ENCODE data around the gene NCOA3.

DNA sequence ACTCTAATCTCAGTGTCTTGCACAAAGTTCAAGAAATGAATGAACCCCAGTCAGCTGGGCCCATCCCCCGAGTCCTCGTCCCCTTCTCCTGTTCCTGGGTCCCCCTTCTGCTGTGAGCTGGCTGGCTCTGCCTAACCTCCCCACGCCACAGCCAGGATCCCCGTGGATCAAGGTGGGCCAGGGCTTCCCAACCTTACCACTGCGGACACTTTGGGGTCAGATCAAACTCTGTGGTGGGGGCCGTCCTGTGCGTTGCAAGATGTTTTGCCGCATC lies 167.4 kb downstream of the NCOA3 start:
- TF ChIP-seq, protein P1, sequence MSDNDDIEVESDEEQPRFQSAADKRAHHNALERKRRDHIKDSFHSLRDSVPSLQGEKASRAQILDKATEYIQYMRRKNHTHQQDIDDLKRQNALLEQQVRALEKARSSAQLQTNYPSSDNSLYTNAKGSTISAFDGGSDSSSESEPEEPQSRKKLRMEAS (IDR thresholded peaks at IDR 0.05; ENCODE audit: low read depth), result no peak
- TF ChIP-seq, protein P2, sequence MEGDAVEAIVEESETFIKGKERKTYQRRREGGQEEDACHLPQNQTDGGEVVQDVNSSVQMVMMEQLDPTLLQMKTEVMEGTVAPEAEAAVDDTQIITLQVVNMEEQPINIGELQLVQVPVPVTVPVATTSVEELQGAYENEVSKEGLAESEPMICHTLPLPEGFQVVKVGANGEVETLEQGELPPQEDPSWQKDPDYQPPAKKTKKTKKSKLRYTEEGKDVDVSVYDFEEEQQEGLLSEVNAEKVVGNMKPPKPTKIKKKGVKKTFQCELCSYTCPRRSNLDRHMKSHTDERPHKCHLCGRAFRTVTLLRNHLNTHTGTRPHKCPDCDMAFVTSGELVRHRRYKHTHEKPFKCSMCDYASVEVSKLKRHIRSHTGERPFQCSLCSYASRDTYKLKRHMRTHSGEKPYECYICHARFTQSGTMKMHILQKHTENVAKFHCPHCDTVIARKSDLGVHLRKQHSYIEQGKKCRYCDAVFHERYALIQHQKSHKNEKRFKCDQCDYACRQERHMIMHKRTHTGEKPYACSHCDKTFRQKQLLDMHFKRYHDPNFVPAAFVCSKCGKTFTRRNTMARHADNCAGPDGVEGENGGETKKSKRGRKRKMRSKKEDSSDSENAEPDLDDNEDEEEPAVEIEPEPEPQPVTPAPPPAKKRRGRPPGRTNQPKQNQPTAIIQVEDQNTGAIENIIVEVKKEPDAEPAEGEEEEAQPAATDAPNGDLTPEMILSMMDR (IDR thresholded peaks at IDR 0.05), result no peak
- TF ChIP-seq EP300 (IDR thresholded peaks at IDR 0.05; ENCODE audit: borderline replicate concordance in 1 of 2, low read depth in 1 of 2, low read length in 1 of 2) (no peak), RFX5 (IDR thresholded peaks at IDR 0.05; ENCODE audit: low read length) (no peak), SMC3 (IDR thresholded peaks at IDR 0.05; ENCODE audit: low read depth, low read length) (no peak), GABPA (IDR thresholded peaks at IDR 0.05; ENCODE audit: low read depth) (no peak), NRF1 (IDR thresholded peaks at IDR 0.05; ENCODE audit: low read depth, low read length) (no peak), ELF1 (IDR thresholded peaks at IDR 0.05) (no peak), EZH2phosphoT487 (IDR thresholded peaks at IDR 0.05; ENCODE audit: borderline replicate concordance, low read depth) (no peak)
- TF ChIP-seq, protein P3, sequence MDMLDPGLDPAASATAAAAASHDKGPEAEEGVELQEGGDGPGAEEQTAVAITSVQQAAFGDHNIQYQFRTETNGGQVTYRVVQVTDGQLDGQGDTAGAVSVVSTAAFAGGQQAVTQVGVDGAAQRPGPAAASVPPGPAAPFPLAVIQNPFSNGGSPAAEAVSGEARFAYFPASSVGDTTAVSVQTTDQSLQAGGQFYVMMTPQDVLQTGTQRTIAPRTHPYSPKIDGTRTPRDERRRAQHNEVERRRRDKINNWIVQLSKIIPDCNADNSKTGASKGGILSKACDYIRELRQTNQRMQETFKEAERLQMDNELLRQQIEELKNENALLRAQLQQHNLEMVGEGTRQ (IDR thresholded peaks at IDR 0.05; ENCODE audit: borderline replicate concordance, low read depth, low read length), result no peak

Data from SK-N-SH (cell line).